Uterus (tissue), 4 donors: ENCODE results near the gene ZMYND12. TPM values are rescaled to one million over a fixed set of nuclear protein-coding genes. Genes with fewer than 3 reads are reported as not detected.

ENCODE experiments used
- DNase-seq, 2 donors: peaks; one replicate each; pipeline ENCODE4 v3.0.0-alpha.2; 2019 to 2020
- H3K27ac ChIP-seq, 2 donors: fragments of 200-600 bp; sonication (generic); 1 replicate in 1 of 2; 2 replicates in 1 of 2; pipeline ENCODE4 v1.5.1; 2016 to 2018
- H3K27me3 ChIP-seq, 2 donors: fragments of 200-600 bp; sonication (generic); one replicate each; pipeline ENCODE4 v1.5.1; 2018 to 2019; ENCODE audit warnings: control low read depth in 1 of 2
- H3K36me3 ChIP-seq, 2 donors: fragments of 200-600 bp; sonication (generic); one replicate each; pipeline ENCODE4 v1.5.1; 2019; ENCODE audit warnings: control low read depth in 1 of 2
- H3K4me1 ChIP-seq, 2 donors: fragments of 200-600 bp; sonication (generic); one replicate each; pipeline ENCODE4 v1.5.1; 2018 to 2019; ENCODE audit warnings: control low read depth in 1 of 2
- H3K4me3 ChIP-seq, 2 donors: fragments of 200-600 bp; sonication (generic); 1 replicate in 1 of 2; 2 replicates in 1 of 2; pipeline ENCODE4 v1.5.1; 2018 to 2019; ENCODE audit warnings: mild to moderate bottlenecking in 1 of 2
- H3K9me3 ChIP-seq, 2 donors: fragments of 200-600 bp; sonication (generic); one replicate each; pipeline ENCODE4 v1.5.1; 2019; ENCODE audit warnings: control low read depth in 1 of 2
- CTCF ChIP-seq, 4 experiments: fragments of 200-600 bp in 2 of 4; fragments of 450-650 bp in 2 of 4; sonication (generic) in 2 of 4; IDR thresholded peaks; one replicate each; pipeline ENCODE4 v1.5.1; 2016 to 2019; ENCODE audit warnings: antibody characterized with exemption in 4 of 4, mild to moderate bottlenecking in 2 of 4, moderate library complexity in 1 of 4
- POLR2A ChIP-seq, 2 donors: fragments of 450-650 bp; IDR thresholded peaks; one replicate each; pipeline ENCODE4 v1.6.1; 2016; ENCODE audit warnings: antibody characterized with exemption in 2 of 2, mild to moderate bottlenecking in 1 of 2, moderate library complexity in 1 of 2
- intact Hi-C: fragments of 100-400 bp; cut with DNase I; formaldehyde crosslinking; loops from one replicate; pipeline ENCODE4 v1.15.1; 2023; ENCODE audit warnings: low total_unique reads
- total RNA-seq, 4 donors: library from RNA; depleted of rRNA in 3 of 4; stranded (reverse); fragments of >200 nt in 3 of 4; gene quantifications; one replicate each; pipeline versions ENCODE4 v1.1.0 to v1.2.4, GENCODE V29; 2014 to 2023
- donor health status: DM: yes; HTN: yes; CAD: no.

Gene ZMYND12
- total RNA-seq, 4 donors from 2014 or later = 0.59 to 5.7 TPM; not detected in 2

DNA sequence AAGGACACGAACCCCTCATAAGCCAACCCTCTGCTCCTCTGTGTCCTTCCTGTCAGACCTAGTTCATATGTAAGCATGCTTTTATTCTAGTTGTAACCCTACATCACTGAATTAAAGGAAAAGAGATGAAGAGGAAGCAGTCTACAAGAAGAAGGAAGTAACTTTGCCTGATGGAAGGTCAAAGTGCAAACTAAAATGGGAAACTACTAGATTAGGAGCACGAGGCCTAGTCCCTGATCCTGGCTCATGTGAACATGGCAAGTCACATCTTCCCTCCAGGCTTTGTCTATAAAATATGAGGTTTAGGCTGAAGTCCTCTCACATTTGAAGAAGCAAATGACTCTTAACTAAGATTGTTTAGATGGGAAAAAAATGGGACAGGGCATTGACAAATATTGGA is 13.2 kb downstream of the ZMYND12 start:
- no peak for DNase-seq
- Histone ChIP-seq H3K4me3 (no peak overlapping the region), H3K9me3 (no peaks in the 10 kb centered on the region), H3K4me1 (no peaks in the 10 kb centered on the region), H3K27me3 (no peaks in the 10 kb centered on the region), H3K36me3 (no peaks in the 10 kb centered on the region), H3K27ac (no peak overlapping the region)
- intact Hi-C loops = no loop called here
- TF ChIP-seq POLR2A (IDR thresholded peaks at IDR 0.05) (no peak), CTCF (IDR thresholded peaks at IDR 0.05) (no peak)

- Histone ChIP-seq H3K36me3 (no peaks in the 10 kb centered on the region), H3K27me3 (no peaks in the 10 kb centered on the region), H3K9me3 (no peaks in the 10 kb centered on the region), H3K4me1 (no peaks in the 10 kb centered on the region), H3K4me3 (no peak overlapping the region), H3K27ac (no peak overlapping the region)
- intact Hi-C loops = no loop called here
- no peak for TF ChIP-seq CTCF (IDR thresholded peaks at IDR 0.05)
- TF ChIP-seq POLR2A (IDR thresholded peaks at IDR 0.05) = no peak
- DNase-seq = no peak
These were observed 15.9 kb downstream of the ZMYND12 start for GRCh38 chr1:42439940-42440339.

DNA sequence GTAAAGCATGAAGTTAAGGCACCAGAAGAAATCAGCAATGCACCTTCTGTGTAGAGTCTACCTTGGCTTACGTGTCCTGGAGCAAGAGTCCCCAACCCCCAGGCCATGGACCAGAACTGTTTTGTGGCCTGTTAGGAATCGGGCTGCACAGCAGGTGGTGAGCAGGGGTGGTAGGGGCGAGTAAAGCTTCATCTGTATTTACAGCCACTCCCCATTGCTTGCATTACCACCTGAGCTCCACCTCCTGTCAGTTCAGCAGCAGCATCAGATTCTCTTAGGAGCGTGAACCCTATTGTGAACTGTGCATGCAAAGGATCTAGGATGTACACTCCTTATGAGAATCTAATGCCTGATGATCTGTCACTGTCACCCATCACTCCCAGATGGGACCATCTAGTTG is 21.5 kb downstream of the ZMYND12 start:
- Histone ChIP-seq H3K27ac (no peak overlapping the region), H3K9me3 (no peaks in the 10 kb centered on the region), H3K27me3 (no peaks in the 10 kb centered on the region), H3K36me3 (no peaks in the 10 kb centered on the region), H3K4me1 (no peaks in the 10 kb centered on the region), H3K4me3 (no peak overlapping the region)
- intact Hi-C loops = no loop called here
- TF ChIP-seq CTCF (IDR thresholded peaks at IDR 0.05) (no peak), POLR2A (IDR thresholded peaks at IDR 0.05) (no peak)
- no peak for DNase-seq

DNA sequence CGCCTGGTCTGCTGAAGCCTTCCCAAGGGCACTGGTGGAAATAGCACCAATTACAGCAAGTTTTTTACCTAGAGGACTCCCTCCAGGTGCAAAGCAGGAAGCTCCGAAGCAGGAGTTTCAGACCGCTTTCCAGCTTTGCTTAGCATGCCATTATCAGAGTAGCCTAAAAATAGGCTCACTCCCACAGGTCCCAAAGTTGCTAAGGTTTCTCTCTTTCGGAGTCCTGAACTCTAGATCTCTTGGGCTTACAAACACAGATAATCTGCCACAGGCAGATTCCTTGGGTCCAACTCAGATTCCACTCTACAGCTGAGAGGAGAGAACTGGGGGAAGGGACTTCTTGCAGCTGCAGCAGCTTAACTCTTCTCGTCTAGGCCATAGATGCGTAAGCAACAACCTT is 22.5 kb downstream of the ZMYND12 start:
- no peak for TF ChIP-seq CTCF (IDR thresholded peaks at IDR 0.05)
- TF ChIP-seq POLR2A (IDR thresholded peaks at IDR 0.05) = no peak
- Histone ChIP-seq H3K4me3 (no peak overlapping the region), H3K9me3 (no peaks in the 10 kb centered on the region), H3K4me1 (no peaks in the 10 kb centered on the region), H3K27ac (no peak overlapping the region), H3K27me3 (no peaks in the 10 kb centered on the region), H3K36me3 (peaks cover 0 to under 1% of the 10 kb centered on the region in 2 donors)
- intact Hi-C loops = no loop called here
- DNase-seq = no peak

GRCh38 chr1:42432714-42433113 is 23.1 kb downstream of the ZMYND12 start:
- Histone ChIP-seq H3K36me3 (peaks cover 0 to 3% of the 10 kb centered on the region in 2 donors), H3K27ac (no peak overlapping the region), H3K4me3 (no peak overlapping the region), H3K9me3 (no peaks in the 10 kb centered on the region), H3K27me3 (no peaks in the 10 kb centered on the region), H3K4me1 (no peaks in the 10 kb centered on the region)
- no peak for DNase-seq
- TF ChIP-seq CTCF (IDR thresholded peaks at IDR 0.05) (no peak), POLR2A (IDR thresholded peaks at IDR 0.05) (no peak)
- intact Hi-C loops = no loop called here
